IMR-90 (cell line): Measurements from ENCODE around the gene MFSD12.

Experiments used
- CEBPB ChIP-seq: IDR thresholded peaks from 2 replicates; pipeline ENCODE4 v1.6.1; 2012; ENCODE audit warnings: low read depth, low read length, improper control_type of control experiment
- CHD1 ChIP-seq: IDR thresholded peaks from 2 replicates; pipeline ENCODE4 v1.6.1; 2012; ENCODE audit warnings: low read depth, low read length, improper control_type of control experiment
- CTCF ChIP-seq: conservative IDR thresholded peaks from 2 replicates; pipeline ENCODE4 v1.5.1; 2012; ENCODE audit warnings: mild to moderate bottlenecking, low read depth, low read length, improper control_type of control experiment
- ELK1 ChIP-seq: fragments of 150-350 bp; IDR thresholded peaks from 2 replicates; pipeline ENCODE4 v1.6.1; 2016; ENCODE audit warnings: low read depth, mild to moderate bottlenecking, low read length, moderate library complexity, borderline replicate concordance
- FOS ChIP-seq: fragments of 150-350 bp; IDR thresholded peaks from 2 replicates; pipeline ENCODE4 v1.6.1; 2016; ENCODE audit warnings: low read depth, low read length
- MAFK ChIP-seq: IDR thresholded peaks from 2 replicates; pipeline ENCODE4 v1.6.1; 2012; ENCODE audit warnings: low read depth, low read length, improper control_type of control experiment
- MAZ ChIP-seq: IDR thresholded peaks from 2 replicates; pipeline ENCODE4 v1.6.1; 2012; ENCODE audit warnings: low read depth, mild to moderate bottlenecking, low read length, improper control_type of control experiment, moderate library complexity, borderline replicate concordance
- NFE2L2 ChIP-seq: fragments of 150-350 bp; IDR thresholded peaks from 2 replicates; pipeline ENCODE4 v1.6.1; 2016; ENCODE audit warnings: low read depth, mild to moderate bottlenecking, low read length
- POLR2A ChIP-seq: IDR thresholded peaks from 2 replicates; pipeline ENCODE4 v1.6.1; 2012; ENCODE audit warnings: mild to moderate bottlenecking, low read depth, low read length
- RAD21 ChIP-seq: IDR thresholded peaks from 2 replicates; pipeline ENCODE4 v1.6.1; 2012; ENCODE audit warnings: low read length, improper control_type of control experiment
- SMC3 ChIP-seq: fragments of 150-350 bp; IDR thresholded peaks from 2 replicates; pipeline ENCODE4 v1.6.1; 2016; ENCODE audit warnings: low read depth, mild to moderate bottlenecking, antibody characterized with exemption, low read length, moderate library complexity
- USF2 ChIP-seq: fragments of 150-350 bp; IDR thresholded peaks from 2 replicates; pipeline ENCODE4 v1.6.1; 2017; ENCODE audit warnings: mild to moderate bottlenecking, antibody characterized with exemption, low read length, low read depth

- TF ChIP-seq CTCF = no peak
- no peak for TF ChIP-seq USF2
- no peak for TF ChIP-seq POLR2A
- TF ChIP-seq NFE2L2 = no peak
- TF ChIP-seq RAD21 = no peak
- no peak for TF ChIP-seq MAFK
- TF ChIP-seq SMC3 = no peak
- no peak for TF ChIP-seq FOS
- no peak for TF ChIP-seq CEBPB
- no peak for TF ChIP-seq ELK1
- TF ChIP-seq CHD1 = no peak
- TF ChIP-seq MAZ = no peak
Observed at GRCh38 chr19:3527238-3527910, 30.0 kb downstream of the MFSD12 start.
